Measurements from ENCODE around the gene TLR6. TPM values are rescaled to one million over a fixed set of nuclear protein-coding genes. Genes with fewer than 3 reads are reported as not detected.

Gene TLR6
- total RNA-seq, 1 donor from 2014 or later, result 8.3 TPM

DNA sequence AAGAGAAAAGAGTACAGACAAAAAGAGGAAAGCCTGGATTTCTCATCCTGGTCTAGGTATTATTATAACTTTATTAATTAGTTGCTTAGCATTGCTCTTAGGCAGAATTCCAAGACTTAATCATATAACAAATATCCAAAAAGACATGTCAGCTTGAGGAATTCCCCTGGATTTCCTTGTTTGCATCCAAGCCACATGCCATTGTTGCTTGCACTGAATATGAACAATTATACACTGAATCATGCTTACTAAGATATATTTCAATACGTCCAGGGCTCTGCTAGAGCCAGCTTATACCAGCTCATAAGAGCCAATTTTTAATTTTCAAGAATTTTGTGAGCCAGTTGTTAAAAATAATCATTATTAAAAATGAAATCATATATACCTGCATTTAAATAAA, 68.3 kb downstream of the TLR6 start:
- H3K36me3 ChIP-seq, result no peaks in the 10 kb centered on the region
- no peak for DNase-seq (ENCODE audit: extremely low spot score in 2 of 2)
- TF ChIP-seq, protein P1, sequence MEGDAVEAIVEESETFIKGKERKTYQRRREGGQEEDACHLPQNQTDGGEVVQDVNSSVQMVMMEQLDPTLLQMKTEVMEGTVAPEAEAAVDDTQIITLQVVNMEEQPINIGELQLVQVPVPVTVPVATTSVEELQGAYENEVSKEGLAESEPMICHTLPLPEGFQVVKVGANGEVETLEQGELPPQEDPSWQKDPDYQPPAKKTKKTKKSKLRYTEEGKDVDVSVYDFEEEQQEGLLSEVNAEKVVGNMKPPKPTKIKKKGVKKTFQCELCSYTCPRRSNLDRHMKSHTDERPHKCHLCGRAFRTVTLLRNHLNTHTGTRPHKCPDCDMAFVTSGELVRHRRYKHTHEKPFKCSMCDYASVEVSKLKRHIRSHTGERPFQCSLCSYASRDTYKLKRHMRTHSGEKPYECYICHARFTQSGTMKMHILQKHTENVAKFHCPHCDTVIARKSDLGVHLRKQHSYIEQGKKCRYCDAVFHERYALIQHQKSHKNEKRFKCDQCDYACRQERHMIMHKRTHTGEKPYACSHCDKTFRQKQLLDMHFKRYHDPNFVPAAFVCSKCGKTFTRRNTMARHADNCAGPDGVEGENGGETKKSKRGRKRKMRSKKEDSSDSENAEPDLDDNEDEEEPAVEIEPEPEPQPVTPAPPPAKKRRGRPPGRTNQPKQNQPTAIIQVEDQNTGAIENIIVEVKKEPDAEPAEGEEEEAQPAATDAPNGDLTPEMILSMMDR (IDR thresholded peaks at IDR 0.05), result no peak
- TF ChIP-seq POLR2A (IDR thresholded peaks at IDR 0.05) (no peak), POLR2AphosphoS5 (IDR thresholded peaks at IDR 0.05; ENCODE audit: insufficient read depth in 1 of 2, low read depth in 1 of 2) (no peak)
- H3K27me3 ChIP-seq, result no peaks in the 10 kb centered on the region
- no peaks in the 10 kb centered on the region for H3K4me1 ChIP-seq
- H3K27ac ChIP-seq, result no peak overlapping the region
- intact Hi-C loops (cut with DNase I), result no loop called here
- H3K4me3 ChIP-seq, result no peak overlapping the region
- no peaks in the 10 kb centered on the region for H3K9me3 ChIP-seq

DNA sequence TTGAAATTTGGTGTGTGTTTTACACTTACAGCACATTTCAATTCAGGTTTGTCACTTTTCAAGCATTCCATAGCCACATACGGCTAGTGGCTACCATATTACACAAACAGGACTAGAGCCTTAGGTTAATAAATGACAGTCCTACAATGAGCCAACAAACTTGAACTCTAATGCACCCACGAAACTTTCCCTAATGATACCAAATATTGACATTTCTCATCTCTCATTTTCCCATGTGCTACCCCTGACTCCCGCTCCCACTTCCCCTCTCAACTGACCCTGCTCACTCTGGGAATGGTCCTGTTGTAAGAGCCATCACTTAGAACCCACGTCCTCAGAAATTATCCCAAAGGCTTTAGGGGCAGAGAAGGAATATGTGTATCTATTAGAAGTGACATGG, 68.9 kb downstream of the TLR6 start:
- no peaks in the 10 kb centered on the region for H3K4me1 ChIP-seq
- H3K4me3 ChIP-seq, result no peak overlapping the region
- H3K27ac ChIP-seq, result no peak overlapping the region
- H3K27me3 ChIP-seq, result no peaks in the 10 kb centered on the region
- intact Hi-C loops (cut with DNase I), result no loop called here
- TF ChIP-seq POLR2AphosphoS5 (IDR thresholded peaks at IDR 0.05; ENCODE audit: insufficient read depth in 1 of 2, low read depth in 1 of 2) (no peak), POLR2A (IDR thresholded peaks at IDR 0.05) (no peak)
- TF ChIP-seq, protein P1 (IDR thresholded peaks at IDR 0.05), result no peak
- DNase-seq (ENCODE audit: extremely low spot score in 2 of 2), result no peak
- H3K9me3 ChIP-seq, result no peaks in the 10 kb centered on the region
- no peaks in the 10 kb centered on the region for H3K36me3 ChIP-seq

DNA sequence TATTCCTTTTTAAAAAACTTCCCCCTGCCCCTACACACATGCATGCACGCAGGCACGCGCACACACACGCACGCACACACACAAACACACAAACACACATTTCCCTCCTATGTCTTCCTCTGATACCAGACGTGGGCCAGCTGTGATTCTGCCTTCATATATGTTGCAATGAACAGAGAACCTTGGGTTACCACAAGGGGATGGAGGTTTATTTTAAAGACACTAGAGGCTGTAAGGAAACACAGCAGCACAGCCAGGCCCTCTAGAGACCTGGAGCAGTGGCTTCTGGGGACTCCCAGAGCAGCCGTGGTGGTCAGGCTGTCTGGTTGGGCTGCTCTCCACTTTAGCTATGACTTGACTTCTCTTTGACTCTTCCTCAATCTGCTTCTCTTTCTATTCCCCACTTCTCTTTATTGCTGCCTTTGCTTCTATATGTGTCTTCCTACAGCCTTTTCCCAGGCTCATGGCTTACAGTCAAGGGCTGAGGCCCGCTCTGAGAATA, 70.7 kb downstream of the TLR6 start:
- Histone ChIP-seq H3K27me3 (no peaks in the 10 kb centered on the region), H3K9me3 (no peaks in the 10 kb centered on the region), H3K4me1 (no peaks in the 10 kb centered on the region), H3K27ac (no peak overlapping the region), H3K4me3 (no peak overlapping the region), H3K36me3 (no peaks in the 10 kb centered on the region)
- DNase-seq (ENCODE audit: extremely low spot score in 2 of 2), result no peak
- TF ChIP-seq, protein P1 (IDR thresholded peaks at IDR 0.05), result no peak
- TF ChIP-seq POLR2AphosphoS5 (IDR thresholded peaks at IDR 0.05; ENCODE audit: insufficient read depth in 1 of 2, low read depth in 1 of 2), result no peak
- no peak for TF ChIP-seq POLR2A (IDR thresholded peaks at IDR 0.05)
- intact Hi-C loops (cut with DNase I), result no loop called here

DNA sequence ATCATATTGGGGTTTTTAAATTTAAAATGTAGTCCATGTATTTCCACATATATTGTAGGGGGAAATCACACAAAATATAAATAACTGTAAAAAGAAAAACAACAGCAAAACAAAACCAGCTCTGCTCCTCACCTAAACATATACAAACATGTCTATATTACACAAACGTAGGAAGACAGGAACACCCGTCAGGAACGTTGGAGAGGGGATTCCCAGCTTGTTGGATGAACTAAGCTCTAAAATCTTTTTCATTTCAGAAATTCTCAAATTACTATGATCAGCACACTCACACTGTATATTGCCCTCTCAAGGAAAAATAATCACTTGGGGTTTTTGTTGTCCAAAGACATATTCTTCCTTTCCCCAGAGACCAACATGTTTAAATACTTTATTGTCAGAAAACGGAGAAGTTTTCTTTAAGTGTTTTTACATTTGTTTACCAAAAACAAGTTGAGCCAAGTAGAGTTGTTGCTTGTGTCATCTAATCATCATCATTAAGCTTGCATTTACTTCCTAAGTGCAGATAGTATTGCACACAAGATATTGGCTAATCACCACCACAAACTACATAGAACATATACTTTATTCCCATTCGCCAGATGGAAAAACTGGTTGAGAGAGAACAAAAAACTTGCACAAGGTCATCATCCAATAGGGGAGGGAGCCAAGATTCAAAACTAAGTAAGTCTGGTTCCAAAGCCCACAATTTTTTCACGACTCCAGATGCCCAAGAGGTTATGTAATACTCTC, 71.4 kb downstream of the TLR6 start:
- Histone ChIP-seq H3K9me3 (no peaks in the 10 kb centered on the region), H3K27ac (no peak overlapping the region), H3K27me3 (no peaks in the 10 kb centered on the region), H3K4me1 (no peaks in the 10 kb centered on the region), H3K4me3 (no peak overlapping the region), H3K36me3 (no peaks in the 10 kb centered on the region)
- TF ChIP-seq POLR2AphosphoS5 (IDR thresholded peaks at IDR 0.05; ENCODE audit: insufficient read depth in 1 of 2, low read depth in 1 of 2) (no peak), POLR2A (IDR thresholded peaks at IDR 0.05) (no peak)
- no peak for DNase-seq (ENCODE audit: extremely low spot score in 2 of 2)
- intact Hi-C loops (cut with DNase I), result no loop called here

DNA sequence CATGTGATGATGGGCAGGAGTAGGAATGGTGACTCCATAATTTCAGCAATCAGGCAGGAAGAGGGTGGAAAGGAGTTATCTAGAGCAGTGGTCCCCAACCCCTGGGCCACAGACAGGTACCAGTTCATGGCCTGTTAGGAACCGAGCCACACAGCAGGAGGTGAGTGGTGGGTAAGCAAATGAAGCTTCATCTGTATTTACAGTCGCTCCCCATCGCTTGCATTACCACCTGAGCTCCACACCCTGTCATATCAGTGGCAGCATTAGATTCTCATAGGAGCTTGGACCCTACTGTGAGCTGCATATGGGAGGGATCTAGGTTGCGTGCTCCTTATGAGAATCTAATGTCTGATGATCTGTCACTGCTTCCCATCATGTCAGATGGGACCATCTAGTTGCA, 72.5 kb downstream of the TLR6 start:
- Histone ChIP-seq H3K27me3 (no peaks in the 10 kb centered on the region), H3K4me3 (no peak overlapping the region), H3K9me3 (no peaks in the 10 kb centered on the region), H3K36me3 (no peaks in the 10 kb centered on the region), H3K4me1 (no peaks in the 10 kb centered on the region), H3K27ac (no peak overlapping the region)
- intact Hi-C loops (cut with DNase I), result no loop called here
- TF ChIP-seq, protein P1 (IDR thresholded peaks at IDR 0.05), result no peak
- TF ChIP-seq POLR2AphosphoS5 (IDR thresholded peaks at IDR 0.05; ENCODE audit: insufficient read depth in 1 of 2, low read depth in 1 of 2), result no peak
- no peak for TF ChIP-seq POLR2A (IDR thresholded peaks at IDR 0.05)
- DNase-seq (ENCODE audit: extremely low spot score in 2 of 2), result no peak
